ENCODE results near the gene FBXO9.

FBXO9 gene

GRCh38 chr6:53095716-53096115 lies 30.5 kb downstream of the FBXO9 start:
- no peak for DNase-seq

GRCh38 chr6:53100561-53100960 lies 35.4 kb downstream of the FBXO9 start:
- DNase-seq = no peak

GRCh38 chr6:53101006-53101405 lies 35.8 kb downstream of the FBXO9 start:
- DNase-seq = no peak

GRCh38 chr6:53103993-53104675 lies 38.9 kb downstream of the FBXO9 start:
- DNase-seq = peak; percentile 81

- DNase-seq = peak; percentile 35
These were observed 39.7 kb downstream of the FBXO9 start for GRCh38 chr6:53104916-53105315.

GRCh38 chr6:53107091-53107490 lies 41.9 kb downstream of the FBXO9 start:
- DNase-seq = peak; percentile 91

GRCh38 chr6:53109612-53110011 lies 44.4 kb downstream of the FBXO9 start:
- peak; percentile 12 for DNase-seq

GRCh38 chr6:53111865-53112264 lies 46.7 kb downstream of the FBXO9 start:
- DNase-seq = peak; percentile 34

- DNase-seq = peak; percentile 98
These were observed 47.2 kb downstream of the FBXO9 start for GRCh38 chr6:53112404-53112803.

GRCh38 chr6:53112871-53113270 lies 47.7 kb downstream of the FBXO9 start:
- peak; percentile 97 for DNase-seq

- DNase-seq = peak; percentile 41
These were observed 48.5 kb downstream of the FBXO9 start for GRCh38 chr6:53113742-53114141.

- DNase-seq = no peak
These were observed 49.9 kb downstream of the FBXO9 start for GRCh38 chr6:53115113-53115512.

GRCh38 chr6:53115741-53116140 lies 50.5 kb downstream of the FBXO9 start:
- DNase-seq = no peak

GRCh38 chr6:53119349-53119748 lies 54.1 kb downstream of the FBXO9 start:
- DNase-seq = peak; percentile 75

GRCh38 chr6:53119772-53120409 lies 54.7 kb downstream of the FBXO9 start:
- DNase-seq = peak; percentile 96

- DNase-seq = peak; percentile 69
These were observed 59.1 kb downstream of the FBXO9 start for GRCh38 chr6:53124131-53124800.

GRCh38 chr6:53125276-53125675 lies 60.1 kb downstream of the FBXO9 start:
- DNase-seq = no peak

GRCh38 chr6:53128842-53129241 lies 63.6 kb downstream of the FBXO9 start:
- DNase-seq = no peak

GRCh38 chr6:53130569-53131290 lies 65.5 kb downstream of the FBXO9 start:
- peak; percentile 81 for DNase-seq

- no peak for DNase-seq
These were observed 68.8 kb downstream of the FBXO9 start for GRCh38 chr6:53133961-53134360.

- no peak for DNase-seq
These were observed 69.5 kb downstream of the FBXO9 start for GRCh38 chr6:53134601-53135235.

GRCh38 chr6:53136000-53136609 lies 70.9 kb downstream of the FBXO9 start:
- DNase-seq = no peak
